Keratinocyte (primary cell): ENCODE data around the gene TBC1D14. TPM values are rescaled to one million over a fixed set of nuclear protein-coding genes. Genes with fewer than 3 reads are reported as not detected.

Experiments
- DNase-seq: peaks from one replicate; pipeline ENCODE4 v3.0.0-alpha.2; 2011; ENCODE audit warnings: low read depth, missing footprints, low spot score
- FAIRE-seq: peaks from 2 replicates; lab custom pipeline; 2011; peaks lifted over from hg19 to GRCh38; lab: Jason Lieb, UNC
- H2AFZ ChIP-seq: 2 replicates; pipeline ENCODE4 v1.6.0; 2012; ENCODE audit warnings: low read length, control low read depth, inconsistent platforms; ENCODE audit not compliant: control insufficient read depth
- H3K27ac ChIP-seq: 2 replicates; pipeline ENCODE4 v1.5.1; 2011; ENCODE audit warnings: low read length; ENCODE audit not compliant: control insufficient read depth, insufficient read depth
- H3K27me3 ChIP-seq: 3 replicates; pipeline ENCODE4 v1.6.0; 2011; ENCODE audit warnings: low read length; ENCODE audit not compliant: control insufficient read depth, insufficient read depth; ENCODE audit errors: extremely low read depth
- H3K36me3 ChIP-seq, 2 experiments: 2 replicates in 1 of 2; 3 replicates in 1 of 2; pipeline ENCODE4 v1.5.1; 2011; ENCODE audit warnings: low read length in 2 of 2, mild to moderate bottlenecking in 1 of 2; ENCODE audit not compliant: control insufficient read depth in 2 of 2, insufficient read depth in 2 of 2; ENCODE audit errors: extremely low read depth in 1 of 2
- H3K4me1 ChIP-seq: 3 replicates; pipeline ENCODE4 v1.5.1; 2011; ENCODE audit warnings: low read length; ENCODE audit not compliant: control insufficient read depth, insufficient read depth; ENCODE audit errors: extremely low read depth
- H3K4me2 ChIP-seq: 3 replicates; pipeline ENCODE4 v1.6.0; 2011; ENCODE audit warnings: low read depth, low read length; ENCODE audit not compliant: control insufficient read depth, insufficient read depth; ENCODE audit errors: extremely low read depth
- H3K4me3 ChIP-seq, 3 experiments: fragments of 200-600 bp in 1 of 3; sonication (generic) in 1 of 3; 2 replicates in 2 of 3; 3 replicates in 1 of 3; pipeline ENCODE4 v1.5.1; 2011 to 2016; ENCODE audit warnings: low read length in 3 of 3, mild to moderate bottlenecking in 3 of 3, control low read depth in 2 of 3, inconsistent platforms in 1 of 3, low read depth in 1 of 3, mixed read lengths in 1 of 3, mixed run types in 1 of 3, moderate library complexity in 1 of 3; ENCODE audit not compliant: control insufficient read depth in 2 of 3, insufficient read depth in 2 of 3; ENCODE audit errors: extremely low read depth in 1 of 3
- H3K79me2 ChIP-seq: 2 replicates; pipeline ENCODE4 v1.6.0; 2012; ENCODE audit warnings: low read length; ENCODE audit not compliant: control insufficient read depth, insufficient read depth
- H3K9ac ChIP-seq: 3 replicates; pipeline ENCODE4 v1.6.0; 2011; ENCODE audit warnings: low read length; ENCODE audit not compliant: control insufficient read depth, insufficient read depth; ENCODE audit errors: extremely low read depth
- H3K9me1 ChIP-seq: 3 replicates; pipeline ENCODE4 v1.6.0; 2011; ENCODE audit warnings: low read length; ENCODE audit not compliant: control insufficient read depth, insufficient read depth; ENCODE audit errors: extremely low read depth
- H3K9me3 ChIP-seq: 2 replicates; pipeline ENCODE4 v1.5.1; 2012; ENCODE audit warnings: low read depth, low read length; ENCODE audit not compliant: control insufficient read depth
- H4K20me1 ChIP-seq: 3 replicates; pipeline ENCODE4 v1.6.0; 2011; ENCODE audit warnings: low read length; ENCODE audit not compliant: control insufficient read depth, insufficient read depth; ENCODE audit errors: extremely low read depth
- EZH2 ChIP-seq: IDR thresholded peaks from one replicate; pipeline ENCODE4 v1.6.1; 2012; ENCODE audit warnings: inconsistent platforms, mild to moderate bottlenecking, low read length, moderate library complexity
- dilution Hi-C: fragments of 300-500 bp; cut with MboI; formaldehyde crosslinking; loops from one replicate; pipeline ENCODE4 v1.7.0; 2020; ENCODE audit warnings: low sequenced_read_pairs; ENCODE audit not compliant: extremely low pct_ligation_motif_present
- polyA plus RNA-seq, 5 experiments: library from polyadenylated mRNA; depleted of rRNA in 3 of 5; stranded (reverse) in 3 of 5; stranded (forward) in 1 of 5; unstranded in 1 of 5; fragments of >200 nt; gene quantifications; 1 replicate in 1 of 5; 2 replicates in 3 of 5; 3 replicates in 1 of 5; pipeline versions ENCODE4 v1.2.1 to v1.2.3, GENCODE V29; 2011 to 2012; ENCODE audit warnings: missing spikeins in 2 of 5, low read depth in 1 of 5, low replicate concordance in 1 of 5
- TF ChIP-seq, protein P1 (sequence below), 3 experiments: IDR thresholded peaks in 1 of 3; conservative IDR thresholded peaks in 1 of 3; optimal IDR thresholded peaks in 1 of 3; 2 replicates in 2 of 3; 3 replicates in 1 of 3; pipeline versions ENCODE3 to v1.5.1; 2011; ENCODE audit warnings: low read length in 3 of 3, mild to moderate bottlenecking in 3 of 3, moderate library complexity in 2 of 3, control low read depth in 1 of 3, inconsistent platforms in 1 of 3; ENCODE audit not compliant: insufficient read depth in 2 of 3; ENCODE audit errors: extremely low read depth in 1 of 3

TBC1D14 gene
- polyA plus RNA-seq, 1 donor (not counting 4 experiments of a cell fraction or from before 2014, with no cell fraction given) = 55.1 TPM

DNA sequence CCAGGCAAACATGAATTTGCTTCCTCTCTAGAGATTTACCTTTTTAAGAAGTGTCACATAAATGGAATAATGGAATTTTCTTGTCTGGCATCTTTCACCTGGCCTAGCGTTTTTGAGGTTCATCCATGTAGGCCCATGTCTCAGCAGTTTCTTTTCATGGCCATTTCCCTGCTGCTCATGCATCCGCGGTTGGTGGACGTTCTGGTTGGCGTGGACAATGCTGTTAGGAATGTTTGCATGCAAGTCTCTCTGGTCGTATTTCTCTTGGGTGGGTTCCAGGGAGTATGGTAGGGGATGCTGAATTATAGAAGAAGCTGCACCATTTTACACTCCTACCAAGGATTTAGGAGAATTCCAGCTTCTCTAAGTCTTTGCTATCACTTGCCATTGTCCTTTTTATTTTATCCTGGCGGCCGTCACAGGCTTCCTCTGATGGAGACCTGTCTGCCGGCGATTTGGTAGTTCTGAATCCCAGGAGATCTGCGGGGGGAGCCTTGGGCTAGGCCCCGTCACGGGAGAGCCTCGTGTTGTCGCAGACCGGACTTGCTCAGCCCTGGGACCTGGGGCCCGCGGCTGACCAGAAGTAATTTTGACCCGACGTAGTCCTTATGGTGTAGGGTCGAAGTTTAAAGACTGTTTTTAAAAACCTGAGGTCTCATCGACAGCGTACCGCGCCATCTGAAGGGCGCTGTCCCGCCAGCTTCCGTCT, 76.6 kb downstream of the TBC1D14 start:
- TF ChIP-seq, protein P1, sequence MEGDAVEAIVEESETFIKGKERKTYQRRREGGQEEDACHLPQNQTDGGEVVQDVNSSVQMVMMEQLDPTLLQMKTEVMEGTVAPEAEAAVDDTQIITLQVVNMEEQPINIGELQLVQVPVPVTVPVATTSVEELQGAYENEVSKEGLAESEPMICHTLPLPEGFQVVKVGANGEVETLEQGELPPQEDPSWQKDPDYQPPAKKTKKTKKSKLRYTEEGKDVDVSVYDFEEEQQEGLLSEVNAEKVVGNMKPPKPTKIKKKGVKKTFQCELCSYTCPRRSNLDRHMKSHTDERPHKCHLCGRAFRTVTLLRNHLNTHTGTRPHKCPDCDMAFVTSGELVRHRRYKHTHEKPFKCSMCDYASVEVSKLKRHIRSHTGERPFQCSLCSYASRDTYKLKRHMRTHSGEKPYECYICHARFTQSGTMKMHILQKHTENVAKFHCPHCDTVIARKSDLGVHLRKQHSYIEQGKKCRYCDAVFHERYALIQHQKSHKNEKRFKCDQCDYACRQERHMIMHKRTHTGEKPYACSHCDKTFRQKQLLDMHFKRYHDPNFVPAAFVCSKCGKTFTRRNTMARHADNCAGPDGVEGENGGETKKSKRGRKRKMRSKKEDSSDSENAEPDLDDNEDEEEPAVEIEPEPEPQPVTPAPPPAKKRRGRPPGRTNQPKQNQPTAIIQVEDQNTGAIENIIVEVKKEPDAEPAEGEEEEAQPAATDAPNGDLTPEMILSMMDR (optimal IDR thresholded peaks at IDR 0.05 in 1 of 3, IDR thresholded peaks at IDR 0.05 in 1 of 3, conservative IDR thresholded peaks at IDR 0.05 in 1 of 3; ENCODE audit: extremely low read depth in 1 of 3, insufficient read depth in 2 of 3, low read length in 3 of 3) = no peak
- no peak for TF ChIP-seq EZH2
- Histone ChIP-seq H3K27me3 (no peaks in the 10 kb centered on the region), H3K36me3 (peaks cover 0 to 16% of the 10 kb centered on the region in 2 experiments), H4K20me1 (no peaks in the 10 kb centered on the region), H2AFZ (peak overlapping the region; percentile 49), H3K9me3 (no peaks in the 10 kb centered on the region), H3K9me1 (no peaks in the 10 kb centered on the region), H3K79me2 (peaks cover 36% of the 10 kb centered on the region), H3K4me1 (peaks cover 40% of the 10 kb centered on the region), H3K9ac (peak overlapping the region; percentile 94), H3K27ac (peak overlapping the region; percentile 92), H3K4me3 (peak overlapping the region; percentile 40 to 88 (median 80)), H3K4me2 (peak overlapping the region; percentile 91)
- dilution Hi-C loops = no loop called here
- FAIRE-seq = no peak
- no peak for DNase-seq

DNA sequence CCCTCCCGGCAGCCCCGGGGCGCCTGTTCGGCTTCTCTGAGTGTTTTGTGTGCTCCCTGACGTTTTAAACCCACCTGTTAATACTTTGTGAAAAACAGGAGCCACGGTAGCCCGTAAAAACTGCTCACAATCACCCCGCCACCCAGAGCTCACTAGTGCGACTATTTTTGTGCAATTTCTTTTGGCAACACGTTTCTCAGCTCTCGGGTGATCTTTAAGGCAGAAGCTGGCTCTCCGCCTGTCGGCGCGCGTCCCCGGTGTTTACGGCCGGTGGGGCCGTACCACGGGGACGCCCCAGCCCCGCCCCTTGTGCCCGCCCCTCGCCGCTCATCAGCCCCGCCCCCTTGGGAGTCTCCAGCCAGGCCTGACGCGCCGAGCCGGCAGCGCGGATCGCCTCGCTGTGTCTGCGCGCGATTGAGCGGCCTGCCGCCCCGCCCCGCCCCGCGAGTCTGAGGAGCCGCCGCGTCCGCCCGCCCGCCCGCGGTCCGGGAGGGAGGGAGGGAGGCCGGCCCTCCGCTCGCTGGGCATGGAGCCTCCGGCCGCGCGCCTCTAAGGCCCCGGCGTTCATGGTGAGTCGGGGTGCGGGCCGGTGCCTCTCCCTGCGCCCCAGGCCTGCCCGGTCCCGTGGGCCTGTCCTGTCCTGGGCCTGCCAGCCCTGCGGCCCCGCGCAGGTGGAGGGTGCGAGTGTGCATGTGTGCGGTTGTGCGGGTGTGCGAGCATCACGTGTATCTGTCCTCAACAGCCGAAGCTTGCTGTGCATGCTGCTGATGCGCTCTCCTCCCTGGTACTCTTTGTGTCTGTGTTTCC, 77.4 kb downstream of the TBC1D14 start:
- peak overlapping the region; percentile 74 for H2AFZ ChIP-seq
- peaks cover 0 to 16% of the 10 kb centered on the region in 2 experiments for H3K36me3 ChIP-seq
- peak overlapping the region; percentile 94 for H3K27ac ChIP-seq
- no peaks in the 10 kb centered on the region for H3K27me3 ChIP-seq
- peak overlapping the region; percentile 91 for H3K4me2 ChIP-seq
- peaks cover 48% of the 10 kb centered on the region for H3K4me1 ChIP-seq
- H3K9me3 ChIP-seq = no peaks in the 10 kb centered on the region
- H3K4me3 ChIP-seq = peak overlapping the region; percentile 81 to 96 (median 88)
- H3K79me2 ChIP-seq = peaks cover 38% of the 10 kb centered on the region
- H4K20me1 ChIP-seq = peaks cover 6% of the 10 kb centered on the region
- TF ChIP-seq EZH2 = no peak
- TF ChIP-seq, protein P1 (optimal IDR thresholded peaks at IDR 0.05 in 1 of 3, IDR thresholded peaks at IDR 0.05 in 1 of 3, conservative IDR thresholded peaks at IDR 0.05 in 1 of 3; ENCODE audit: extremely low read depth in 1 of 3, insufficient read depth in 2 of 3, low read length in 3 of 3) = no peak
- FAIRE-seq = no peak
- no peak for DNase-seq
- dilution Hi-C loops = no loop called here
- peak overlapping the region; percentile 97 for H3K9ac ChIP-seq
- H3K9me1 ChIP-seq = no peaks in the 10 kb centered on the region
